Retinal pigment epithelial cell (primary cell): Measurements from ENCODE around the gene SLC35F1.

Experiments
- DNase-seq: peaks from one replicate; pipeline ENCODE4 v3.0.0-alpha.2; 2010; ENCODE audit warnings: low read depth
- H3K4me3 ChIP-seq: 2 replicates; pipeline ENCODE4 v1.5.1; 2011; ENCODE audit warnings: mild to moderate bottlenecking, low read length, control low read depth, moderate library complexity
- CTCF ChIP-seq: conservative IDR thresholded peaks from 2 replicates; pipeline ENCODE4 v1.5.1; 2011; ENCODE audit warnings: low read depth, low read length, control low read depth, inconsistent platforms

Gene SLC35F1

DNA sequence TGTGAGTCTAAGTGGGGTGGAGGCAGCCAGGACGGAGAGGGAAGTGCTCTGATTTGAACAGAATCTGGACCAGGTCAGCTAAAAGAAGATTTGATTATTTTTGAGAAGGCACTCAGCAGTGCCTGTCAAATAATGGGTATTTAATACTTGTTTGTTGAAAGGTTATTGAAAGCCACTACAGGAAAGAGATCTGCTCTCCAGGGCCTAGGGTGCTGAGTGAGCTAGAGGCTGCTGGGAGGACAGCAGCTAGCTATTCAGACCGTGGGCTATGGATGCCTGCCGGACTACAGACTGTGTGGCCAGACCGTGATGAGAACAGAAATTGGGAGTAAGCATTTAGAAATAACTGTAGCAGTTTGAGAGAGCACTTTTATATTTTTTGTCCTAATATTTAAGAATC lies 8.8 kb downstream of the SLC35F1 start:
- DNase-seq: no peak
- TF ChIP-seq CTCF: no peak
- H3K4me3 ChIP-seq: no peak overlapping the region

- no peak overlapping the region for H3K4me3 ChIP-seq
- no peak for TF ChIP-seq CTCF
- DNase-seq: no peak
Observed at GRCh38 chr6:117916483-117916882, 9.4 kb downstream of the SLC35F1 start.

- no peak for DNase-seq
- no peak for TF ChIP-seq CTCF
- H3K4me3 ChIP-seq: no peak overlapping the region
Observed at GRCh38 chr6:117917176-117917575, 10.1 kb downstream of the SLC35F1 start.

DNA sequence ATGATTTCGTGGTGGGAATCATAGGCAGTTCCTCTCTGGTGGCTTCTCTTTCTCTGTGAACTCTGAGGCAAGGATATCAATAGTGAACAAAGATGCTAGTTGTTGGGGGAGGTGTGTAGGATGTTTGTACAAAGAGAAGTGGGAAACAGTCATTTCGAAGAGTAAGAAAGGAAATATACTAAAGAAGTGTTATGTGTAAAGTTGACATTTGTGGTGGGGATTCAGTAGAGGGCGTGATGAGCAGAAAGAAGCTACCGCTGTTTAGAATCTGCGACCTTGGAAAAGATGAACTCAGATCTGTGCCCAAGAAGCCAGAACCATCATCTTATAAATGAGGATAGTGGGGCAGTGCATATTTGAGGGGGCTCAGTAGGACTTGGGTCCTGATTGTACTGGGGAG lies 11.4 kb downstream of the SLC35F1 start:
- H3K4me3 ChIP-seq: no peak overlapping the region
- DNase-seq: no peak
- TF ChIP-seq CTCF: no peak

GRCh38 chr6:117919275-117919674 lies 12.2 kb downstream of the SLC35F1 start:
- DNase-seq: no peak

GRCh38 chr6:117919775-117920729 lies 13.0 kb downstream of the SLC35F1 start:
- H3K4me3 ChIP-seq: peak overlapping the region; percentile 51

More at GRCh38 chr6:117919275-117919674, 12.2 kb downstream of the SLC35F1 start:
- no peak for TF ChIP-seq CTCF
- H3K4me3 ChIP-seq: no peak overlapping the region

More at GRCh38 chr6:117919775-117920729, 13.0 kb downstream of the SLC35F1 start:
- no peak for TF ChIP-seq CTCF
- DNase-seq: no peak
